ENCODE data around the gene COL6A5. TPM values are rescaled to one million over a fixed set of nuclear protein-coding genes. Genes with fewer than 3 reads are reported as not detected.

The COL6A5 gene
- total RNA-seq, 1 experiment from 2014 or later, result 0.04 TPM

DNA sequence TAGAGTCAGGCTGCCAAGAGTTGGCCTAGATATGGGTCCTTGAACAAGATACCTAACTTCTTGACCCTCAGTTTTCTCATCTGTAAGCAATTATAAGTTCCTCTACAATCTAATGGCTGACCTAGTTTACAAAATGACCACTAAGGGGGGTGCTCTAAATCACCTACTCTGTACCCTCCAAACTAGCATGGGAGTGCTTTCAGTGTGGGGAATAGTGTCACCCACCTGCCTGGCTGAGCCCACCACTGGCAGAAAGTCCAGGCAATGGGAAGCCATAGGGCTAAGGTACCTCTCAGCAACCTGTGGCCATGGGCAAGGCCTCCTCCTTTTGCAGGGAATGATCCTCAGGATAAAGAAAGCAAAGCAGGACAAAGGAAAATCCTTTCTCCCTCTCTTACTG, 58.9 kb downstream of the COL6A5 start:
- Histone ChIP-seq H4K5ac (ENCODE audit: insufficient read length, low read depth, low read length) (no peak overlapping the region), H4K91ac (ENCODE audit: insufficient read length, low read depth, low read length) (no peak overlapping the region), H3K14ac (ENCODE audit: insufficient read depth, low read length) (no peak overlapping the region), H2BK5ac (ENCODE audit: insufficient read length, low read length) (no peak overlapping the region), H3K79me1 (ENCODE audit: insufficient read depth, low read depth, low read length, poor library complexity, severe bottlenecking) (no peaks in the 10 kb centered on the region), H4K20me1 (ENCODE audit: control insufficient read depth, insufficient read depth, insufficient read length) (no peaks in the 10 kb centered on the region), H3K9me3 (ENCODE audit: control insufficient read depth, low read depth, low read length) (peaks cover 19% of the 10 kb centered on the region), H2AK5ac (ENCODE audit: insufficient read length, low read length) (no peak overlapping the region), H3K9ac (ENCODE audit: extremely low read depth, insufficient read length, low read length) (no peak overlapping the region), H3K4me2 (ENCODE audit: insufficient read depth, insufficient read length, low read length) (no peak overlapping the region), H3K23ac (ENCODE audit: insufficient read length, low read depth, low read length) (no peak overlapping the region), H3K79me2 (ENCODE audit: insufficient read depth, low read length) (no peaks in the 10 kb centered on the region), H2AFZ (ENCODE audit: low read length) (no peak overlapping the region), H2BK20ac (ENCODE audit: low read depth, low read length, poor library complexity, severe bottlenecking) (no peak overlapping the region), H3K4ac (ENCODE audit: low read depth, low read length) (no peak overlapping the region), H2BK12ac (ENCODE audit: insufficient read length, low read depth, low read length) (no peak overlapping the region), H4K8ac (replicated peaks; ENCODE audit: insufficient read length, low read depth, low read length) (no peak overlapping the region), H3K27ac (ENCODE audit: insufficient read length, low read depth, low read length) (no peak overlapping the region), H2BK120ac (ENCODE audit: low read depth, low read length, poor library complexity, severe bottlenecking) (no peak overlapping the region), H3K4me1 (ENCODE audit: insufficient read depth, low read length) (no peaks in the 10 kb centered on the region), H3K23me2 (ENCODE audit: insufficient read length, low read depth, low read length, poor library complexity, severe bottlenecking) (no peaks in the 10 kb centered on the region), H2BK15ac (ENCODE audit: low read depth, low read length) (no peak overlapping the region), H3K56ac (ENCODE audit: insufficient read length, low read depth, low read length) (no peak overlapping the region), H3K27me3 (ENCODE audit: insufficient read depth, low read length) (no peaks in the 10 kb centered on the region), H3T11ph (ENCODE audit: low read length) (no peak overlapping the region), H3K18ac (ENCODE audit: insufficient read length, low read depth, low read length) (no peak overlapping the region)
- no peak for DNase-seq
- no peak overlapping the region for H3K4me3 Mint-ChIP-seq
- H3K36me3 Mint-ChIP-seq (ENCODE audit: insufficient read depth in 1 of 3, low read depth in 3 of 3), result peaks cover 15 to 24% (median 19%) of the 10 kb centered on the region in 3 experiments
- H3K27ac Mint-ChIP-seq, result no peak overlapping the region
- TF ChIP-seq CTCF (conservative IDR thresholded peaks at IDR 0.05), result no peak
- peaks cover 24% of the 10 kb centered on the region in 2 experiments for H3K9me3 Mint-ChIP-seq
- H3K4me1 Mint-ChIP-seq, result peaks cover 0 to 4% of the 10 kb centered on the region in 2 experiments; a peak in 1 of 4 replicates
- peaks cover 2% of the 10 kb centered on the region for H3K27me3 Mint-ChIP-seq (ENCODE audit: low read depth)
